ENCODE data around the gene ANKRD31.
"Not testable (repeated sequence)": the region's sequence is repeated elsewhere in the genome, so short reads cannot be mapped to it uniquely, and the experiment has no call there.

ANKRD31 gene

GRCh38 chr5:75091597-75091996 lies 145.1 kb downstream of the ANKRD31 start:
- H3K4me3 ChIP-seq (replicated peaks; ENCODE audit: low read depth, low read length) = no peak overlapping the region
- no peaks in the 10 kb centered on the region; the same call in none of the 2 replicates for H3K27me3 ChIP-seq (replicated peaks; ENCODE audit: control insufficient read depth, insufficient read depth, low read length)
- no peaks in the 10 kb centered on the region for H3K36me3 ChIP-seq (ENCODE audit: control insufficient read depth, insufficient read depth, low read length)
- DNase-seq (ENCODE audit: extremely low read depth, insufficient read length) = no peak
- TF ChIP-seq CTCF (IDR thresholded peaks at IDR 0.05; ENCODE audit: insufficient read depth, low read length, poor library complexity, severe bottlenecking) = no peak

GRCh38 chr5:75089662-75090061 lies 147.0 kb downstream of the ANKRD31 start:
- no peak for TF ChIP-seq CTCF (IDR thresholded peaks at IDR 0.05; ENCODE audit: insufficient read depth, low read length, poor library complexity, severe bottlenecking)
- Histone ChIP-seq H3K36me3 (ENCODE audit: control insufficient read depth, insufficient read depth, low read length) (no peaks in the 10 kb centered on the region), H3K27me3 (replicated peaks; ENCODE audit: control insufficient read depth, insufficient read depth, low read length) (no peaks in the 10 kb centered on the region; the same call in none of the 2 replicates), H3K4me3 (replicated peaks; ENCODE audit: low read depth, low read length) (no peak overlapping the region)
- DNase-seq (ENCODE audit: extremely low read depth, insufficient read length) = no peak

- Histone ChIP-seq H3K36me3 (ENCODE audit: control insufficient read depth, insufficient read depth, low read length) (no peaks in the 10 kb centered on the region), H3K27me3 (replicated peaks; ENCODE audit: control insufficient read depth, insufficient read depth, low read length) (no peaks in the 10 kb centered on the region; the same call in none of the 2 replicates), H3K4me3 (replicated peaks; ENCODE audit: low read depth, low read length) (no peak overlapping the region)
- no peak for TF ChIP-seq CTCF (IDR thresholded peaks at IDR 0.05; ENCODE audit: insufficient read depth, low read length, poor library complexity, severe bottlenecking)
- DNase-seq (ENCODE audit: extremely low read depth, insufficient read length) = no peak
Measured at GRCh38 chr5:75089137-75089536, 147.5 kb downstream of the ANKRD31 start.

- no peaks in the 10 kb centered on the region for H3K36me3 ChIP-seq (ENCODE audit: control insufficient read depth, insufficient read depth, low read length)
- H3K27me3 ChIP-seq (replicated peaks; ENCODE audit: control insufficient read depth, insufficient read depth, low read length) = no peaks in the 10 kb centered on the region; the same call in none of the 2 replicates
- H3K4me3 ChIP-seq (replicated peaks; ENCODE audit: low read depth, low read length) = no peak overlapping the region
- TF ChIP-seq CTCF (IDR thresholded peaks at IDR 0.05; ENCODE audit: insufficient read depth, low read length, poor library complexity, severe bottlenecking) = no peak
- no peak for DNase-seq (ENCODE audit: extremely low read depth, insufficient read length)
Measured at GRCh38 chr5:75088648-75089047, 148.0 kb downstream of the ANKRD31 start.

- no peak for TF ChIP-seq CTCF (IDR thresholded peaks at IDR 0.05; ENCODE audit: insufficient read depth, low read length, poor library complexity, severe bottlenecking)
- Histone ChIP-seq H3K36me3 (ENCODE audit: control insufficient read depth, insufficient read depth, low read length) (no peaks in the 10 kb centered on the region), H3K27me3 (replicated peaks; ENCODE audit: control insufficient read depth, insufficient read depth, low read length) (no peaks in the 10 kb centered on the region; the same call in 1 of the 2 replicates), H3K4me3 (replicated peaks; ENCODE audit: low read depth, low read length) (no peak overlapping the region)
- no peak for DNase-seq (ENCODE audit: extremely low read depth, insufficient read length)
Measured at GRCh38 chr5:75081510-75081909, 155.2 kb downstream of the ANKRD31 start.

GRCh38 chr5:75079346-75079745 lies 157.3 kb downstream of the ANKRD31 start:
- H3K27me3 ChIP-seq (replicated peaks; ENCODE audit: control insufficient read depth, insufficient read depth, low read length); DNase-seq (ENCODE audit: extremely low read depth, insufficient read length); H3K4me3 ChIP-seq (replicated peaks; ENCODE audit: low read depth, low read length); H3K36me3 ChIP-seq (ENCODE audit: control insufficient read depth, insufficient read depth, low read length): not testable (repeated sequence)
